HL-60 (cell line): ENCODE data around the gene CTNNA2.

Source experiments
- DNase-seq, 2 experiments: peaks; one replicate each; pipeline ENCODE4 v3.0.0-alpha.2; 2010 to 2020; ENCODE audit warnings: low read depth in 1 of 2, low spot score in 1 of 2
- H3K27ac ChIP-seq: fragments of 250-450 bp; sonication (Bioruptor Pico); replicated peaks from 2 replicates; pipeline ENCODE4 v1.5.1; 2020; ENCODE audit warnings: mild to moderate bottlenecking, moderate library complexity
- H3K27me3 ChIP-seq: fragments of 250-450 bp; sonication (Bioruptor Pico); 2 replicates; pipeline ENCODE4 v1.5.1; 2021; ENCODE audit warnings: mild to moderate bottlenecking, moderate library complexity; ENCODE audit not compliant: insufficient read depth, poor library complexity, severe bottlenecking
- H3K4me3 ChIP-seq: replicated peaks from 2 replicates; pipeline ENCODE4 v1.5.1; 2011; ENCODE audit warnings: mild to moderate bottlenecking, control low read depth, low read length; ENCODE audit not compliant: insufficient read depth
- CTCF ChIP-seq: IDR thresholded peaks from one replicate; pipeline ENCODE4 v1.5.1; 2011; ENCODE audit warnings: low read length, control low read depth, inconsistent platforms; ENCODE audit not compliant: insufficient read depth
- GABPA ChIP-seq: IDR thresholded peaks from 2 replicates; pipeline ENCODE4 v1.6.1; 2012; ENCODE audit warnings: low read depth
- POLR2AphosphoS5 ChIP-seq: IDR thresholded peaks from 2 replicates; pipeline ENCODE4 v1.6.1; 2012; ENCODE audit warnings: low read depth
- REST ChIP-seq: IDR thresholded peaks from 2 replicates; pipeline ENCODE4 v1.6.1; 2012; ENCODE audit warnings: low read depth; ENCODE audit not compliant: insufficient replicate concordance
- SPI1 ChIP-seq: IDR thresholded peaks from 2 replicates; pipeline ENCODE4 v1.6.1; 2012; ENCODE audit warnings: low read depth, mild to moderate bottlenecking, borderline replicate concordance

The CTNNA2 gene

GRCh38 chr2:80519699-80520291, 1006.9 kb downstream of the CTNNA2 start:
- TF ChIP-seq CTCF: no peak
- TF ChIP-seq SPI1: no peak
- no peak overlapping the region for H3K27ac ChIP-seq
- no peak overlapping the region for H3K4me3 ChIP-seq
- no peaks in the 10 kb centered on the region for H3K27me3 ChIP-seq
- DNase-seq: no peak

GRCh38 chr2:80525152-80525551, 1012.3 kb downstream of the CTNNA2 start:
- TF ChIP-seq GABPA: no peak
- TF ChIP-seq REST: no peak
- TF ChIP-seq CTCF: no peak
- no peak for TF ChIP-seq SPI1
- TF ChIP-seq POLR2AphosphoS5: no peak
- no peak overlapping the region for H3K27ac ChIP-seq
- H3K27me3 ChIP-seq: no peaks in the 10 kb centered on the region
- DNase-seq: no peak
- H3K4me3 ChIP-seq: no peak overlapping the region

- H3K27ac ChIP-seq: no peak overlapping the region
- no peak overlapping the region for H3K4me3 ChIP-seq
- TF ChIP-seq SPI1 (no peak), GABPA (no peak), POLR2AphosphoS5 (no peak), REST (no peak), CTCF (no peak)
- no peak for DNase-seq
- no peaks in the 10 kb centered on the region for H3K27me3 ChIP-seq
Measured at GRCh38 chr2:80527119-80527518, 1014.3 kb downstream of the CTNNA2 start.

GRCh38 chr2:80529466-80530165, 1016.8 kb downstream of the CTNNA2 start:
- H3K27ac ChIP-seq: no peak overlapping the region

More at GRCh38 chr2:80529466-80530165, 1016.8 kb downstream of the CTNNA2 start:
- Histone ChIP-seq H3K4me3 (no peak overlapping the region), H3K27me3 (no peaks in the 10 kb centered on the region)
- no peak for TF ChIP-seq POLR2AphosphoS5
- no peak for TF ChIP-seq CTCF
- no peak for TF ChIP-seq GABPA
- no peak for TF ChIP-seq SPI1
- TF ChIP-seq REST: no peak
- DNase-seq: no peak
